Urinary bladder (tissue), 4 donors: Measurements from ENCODE around the gene EIF3K. TPM values are rescaled to one million over a fixed set of nuclear protein-coding genes. Genes with fewer than 3 reads are reported as not detected.
"Not testable (repeated sequence)": the region's sequence is repeated elsewhere in the genome, so short reads cannot be mapped to it uniquely, and the experiment has no call there.

Experiments
- DNase-seq: peaks from one replicate; pipeline ENCODE4 v3.0.0-alpha.2; 2015; ENCODE audit errors: extremely low spot score
- H3K27ac ChIP-seq: one replicate; pipeline ENCODE4 v1.5.1; 2013; ENCODE audit warnings: low read depth, mild to moderate bottlenecking, moderate library complexity
- H3K36me3 ChIP-seq: one replicate; pipeline ENCODE4 v1.6.1; 2013; ENCODE audit warnings: mild to moderate bottlenecking, moderate library complexity; ENCODE audit not compliant: insufficient read depth
- H3K4me1 ChIP-seq: one replicate; pipeline ENCODE4 v1.6.1; 2013; ENCODE audit warnings: mild to moderate bottlenecking, moderate library complexity; ENCODE audit not compliant: insufficient read depth
- H3K4me3 ChIP-seq: one replicate; pipeline ENCODE4 v1.5.1; 2013; ENCODE audit warnings: low read depth, low read length
- WGBS: extraction: QIAGEN DNeasy Blood & Tissue Kit; methylation state at CpG from one replicate; pipeline ENCODE4 v1.1.7; 2013; 5-methylcytosine and 5-hydroxymethylcytosine counted together
- polyA plus RNA-seq: library from polyadenylated mRNA; stranded (reverse); fragments of 200-250 nt; gene quantifications from one replicate; pipeline ENCODE4 v1.2.3, GENCODE V29; 2013
- total RNA-seq: library from RNA; depleted of rRNA; stranded (reverse); fragments of >200 nt; gene quantifications from one replicate; pipeline ENCODE4 v1.2.3, GENCODE V29; 2014
- donor health status: healthy with polysubstance abuse.
- donor health status: healthy.

The EIF3K gene
- total and polyA plus RNA-seq, 2 donors = 92.4 to 373 TPM

DNA sequence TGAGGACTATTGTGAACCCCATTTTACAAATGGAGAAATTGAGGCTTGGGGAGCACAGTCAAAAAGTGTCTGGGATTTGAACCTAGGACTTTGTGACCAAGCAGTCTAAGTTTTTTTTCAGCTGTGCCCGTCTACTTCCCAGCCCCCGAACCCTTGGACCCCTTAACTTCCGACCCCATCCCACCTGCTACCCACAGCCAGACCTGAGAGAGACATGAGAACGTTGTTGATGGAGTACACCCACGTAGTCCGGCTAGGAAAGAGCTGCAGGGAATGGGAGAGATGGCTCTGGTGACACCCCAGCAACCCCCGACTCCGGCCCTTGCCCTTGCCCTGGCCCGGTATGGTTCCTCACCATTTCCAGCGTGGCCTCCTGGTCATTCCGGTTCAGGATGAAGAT lies 19.3 kb upstream of the EIF3K start:
- 88% methylated on average over 11 of the region's 11 CpGs for WGBS
- DNase-seq = no peak
- Histone ChIP-seq H3K27ac (no peak overlapping the region), H3K36me3 (no peaks in the 10 kb centered on the region), H3K4me1 (no peaks in the 10 kb centered on the region), H3K4me3 (no peak overlapping the region)

DNA sequence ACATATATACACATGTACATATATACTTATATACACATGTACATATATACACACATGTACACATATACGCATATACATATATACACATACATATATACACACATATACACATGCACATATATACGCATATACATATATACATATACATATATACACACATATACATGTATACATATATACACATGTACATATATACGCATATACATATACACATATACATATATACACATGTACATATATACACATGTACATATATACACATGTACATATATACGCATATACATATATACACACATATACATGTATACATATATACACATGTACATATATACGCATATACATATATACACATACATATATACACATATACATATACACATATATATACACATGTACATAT lies 16.1 kb upstream of the EIF3K start:
- H3K36me3 ChIP-seq, H3K27ac ChIP-seq, H3K4me1 ChIP-seq, H3K4me3 ChIP-seq, DNase-seq: not testable (repeated sequence)
- WGBS = 97% methylated on average over 5 of the region's 5 CpGs

DNA sequence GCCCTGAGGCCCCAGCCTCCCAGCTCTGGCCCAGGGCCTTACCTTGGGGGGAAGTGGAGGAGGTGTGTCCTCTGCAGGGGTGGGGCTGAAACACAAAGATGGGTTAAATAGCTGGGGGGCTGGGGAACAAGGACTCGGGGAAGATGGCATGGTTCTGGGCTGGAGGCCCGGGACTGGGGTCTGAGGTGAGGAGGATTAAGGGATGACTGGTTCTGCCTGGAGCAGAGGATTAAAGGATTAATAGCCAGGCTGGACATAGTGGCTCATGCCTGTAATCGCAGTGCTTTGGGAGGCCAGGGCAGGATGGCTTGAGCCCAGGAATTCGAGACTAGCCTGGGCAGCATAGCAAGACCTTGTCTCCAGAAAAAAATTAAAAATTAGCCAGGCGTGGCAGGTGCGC lies 12.9 kb upstream of the EIF3K start:
- H3K4me1 ChIP-seq = no peaks in the 10 kb centered on the region
- H3K27ac ChIP-seq = no peak overlapping the region
- DNase-seq = no peak
- no peak overlapping the region for H3K4me3 ChIP-seq
- WGBS = 56% methylated on average over 6 of the region's 6 CpGs
- H3K36me3 ChIP-seq = no peaks in the 10 kb centered on the region

DNA sequence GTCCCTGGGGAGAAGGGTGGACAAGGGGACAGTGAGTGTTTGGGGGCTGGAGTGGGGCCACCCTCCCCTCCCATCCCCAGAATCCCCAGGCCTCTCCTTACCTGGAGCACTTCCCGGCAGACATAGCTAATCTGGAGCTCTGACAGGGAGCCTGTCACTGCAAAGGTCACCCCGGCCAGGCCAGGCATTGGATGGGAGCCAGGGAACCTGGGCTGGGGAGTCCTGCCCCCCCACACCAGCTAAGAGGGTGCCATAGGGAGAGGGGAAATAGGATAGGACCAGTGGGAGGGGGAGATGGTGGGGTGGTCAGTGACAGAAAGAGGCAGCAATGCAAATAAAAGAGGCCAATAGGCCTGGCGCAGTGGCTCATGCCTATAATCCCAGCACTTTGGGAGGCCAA lies 4.7 kb upstream of the EIF3K start:
- no peak for DNase-seq
- Histone ChIP-seq H3K36me3 (no peaks in the 10 kb centered on the region), H3K27ac (no peak overlapping the region), H3K4me1 (no peaks in the 10 kb centered on the region), H3K4me3 (no peak overlapping the region)
- WGBS = 76% methylated on average over 3 of the region's 3 CpGs

DNA sequence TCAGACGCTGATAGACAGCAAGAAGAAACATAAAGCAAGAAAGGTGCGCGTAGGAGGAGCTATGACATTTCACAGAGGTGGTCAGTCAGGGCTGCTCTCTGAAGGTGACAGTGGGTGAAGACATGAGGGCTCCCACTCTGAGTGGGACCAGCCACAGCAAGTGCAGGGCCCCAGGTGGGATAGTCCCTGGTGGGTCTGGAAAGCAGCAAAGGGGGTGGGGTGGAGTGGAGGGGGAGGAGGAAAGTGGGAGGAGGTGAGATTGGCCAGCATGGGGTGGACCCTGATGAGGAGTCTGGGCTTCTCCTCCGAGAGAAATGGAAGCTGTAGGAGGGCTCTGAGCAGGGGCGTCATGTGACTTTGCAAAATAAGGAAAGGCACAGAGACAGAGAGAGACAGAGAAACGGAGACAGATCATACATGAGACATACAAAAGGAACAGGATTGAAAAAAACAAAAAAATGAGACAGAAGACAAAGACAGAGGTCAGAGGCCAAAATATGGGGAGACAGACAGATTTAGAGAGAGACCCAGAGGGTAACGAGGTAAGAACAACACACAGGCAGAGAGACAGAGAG lies 3.9 kb upstream of the EIF3K start:
- Histone ChIP-seq H3K4me1 (no peaks in the 10 kb centered on the region), H3K36me3 (no peaks in the 10 kb centered on the region), H3K27ac (no peak overlapping the region), H3K4me3 (no peak overlapping the region)
- 69% methylated on average over 7 of the region's 7 CpGs for WGBS
- no peak for DNase-seq

DNA sequence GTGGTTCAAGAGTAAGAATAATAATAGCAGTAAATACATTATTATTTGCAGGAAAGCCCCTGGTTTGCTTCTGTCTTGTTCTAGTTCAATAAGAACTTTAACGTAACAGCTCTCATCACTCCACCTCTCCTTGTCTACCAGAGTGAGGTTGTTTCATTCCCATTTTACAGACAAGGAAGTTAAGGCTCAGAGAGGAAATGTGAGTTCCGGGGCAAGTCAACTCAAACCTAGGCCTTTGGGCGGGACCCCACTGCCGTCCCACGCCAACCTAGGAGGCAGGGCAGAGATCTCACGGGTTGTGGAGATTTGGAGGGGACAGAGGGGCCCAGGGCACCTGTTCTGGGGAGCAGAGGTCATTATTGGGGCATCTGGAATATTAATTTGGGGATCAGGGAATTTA lies 2.7 kb upstream of the EIF3K start:
- H3K27ac ChIP-seq = no peak overlapping the region
- no peak overlapping the region for H3K4me3 ChIP-seq
- H3K36me3 ChIP-seq = no peaks in the 10 kb centered on the region
- H3K4me1 ChIP-seq = no peaks in the 10 kb centered on the region
- DNase-seq = no peak
- 89% methylated on average over 6 of the region's 6 CpGs for WGBS

DNA sequence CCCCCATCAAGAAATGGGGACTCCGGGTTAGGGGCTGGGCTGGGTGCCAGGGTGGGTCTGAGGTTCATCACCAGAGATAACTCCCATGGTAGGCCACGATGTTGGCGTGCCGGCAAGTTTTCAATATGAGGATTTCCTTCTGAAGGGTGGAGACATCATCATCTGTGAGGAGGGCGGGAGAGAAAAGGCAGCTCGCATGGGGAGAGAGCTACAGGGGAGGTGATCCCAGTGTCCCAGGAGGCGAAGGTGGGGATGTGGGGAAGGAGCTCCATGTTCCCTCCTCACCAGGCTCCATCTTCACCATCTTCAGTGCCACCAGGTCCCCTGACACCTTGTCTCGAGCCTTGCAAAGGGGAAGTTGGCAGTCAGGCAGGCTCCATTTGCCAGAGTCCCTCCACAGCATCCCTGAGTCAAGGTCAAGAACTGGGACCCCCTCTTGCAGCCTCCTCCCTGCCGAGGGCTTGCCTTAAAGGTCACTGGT lies 1.7 kb upstream of the EIF3K start:
- DNase-seq = no peak
- Histone ChIP-seq H3K4me1 (no peaks in the 10 kb centered on the region), H3K36me3 (peaks cover 2% of the 10 kb centered on the region), H3K4me3 (no peak overlapping the region), H3K27ac (no peak overlapping the region)
- WGBS = 76% methylated on average over 9 of the region's 9 CpGs

DNA sequence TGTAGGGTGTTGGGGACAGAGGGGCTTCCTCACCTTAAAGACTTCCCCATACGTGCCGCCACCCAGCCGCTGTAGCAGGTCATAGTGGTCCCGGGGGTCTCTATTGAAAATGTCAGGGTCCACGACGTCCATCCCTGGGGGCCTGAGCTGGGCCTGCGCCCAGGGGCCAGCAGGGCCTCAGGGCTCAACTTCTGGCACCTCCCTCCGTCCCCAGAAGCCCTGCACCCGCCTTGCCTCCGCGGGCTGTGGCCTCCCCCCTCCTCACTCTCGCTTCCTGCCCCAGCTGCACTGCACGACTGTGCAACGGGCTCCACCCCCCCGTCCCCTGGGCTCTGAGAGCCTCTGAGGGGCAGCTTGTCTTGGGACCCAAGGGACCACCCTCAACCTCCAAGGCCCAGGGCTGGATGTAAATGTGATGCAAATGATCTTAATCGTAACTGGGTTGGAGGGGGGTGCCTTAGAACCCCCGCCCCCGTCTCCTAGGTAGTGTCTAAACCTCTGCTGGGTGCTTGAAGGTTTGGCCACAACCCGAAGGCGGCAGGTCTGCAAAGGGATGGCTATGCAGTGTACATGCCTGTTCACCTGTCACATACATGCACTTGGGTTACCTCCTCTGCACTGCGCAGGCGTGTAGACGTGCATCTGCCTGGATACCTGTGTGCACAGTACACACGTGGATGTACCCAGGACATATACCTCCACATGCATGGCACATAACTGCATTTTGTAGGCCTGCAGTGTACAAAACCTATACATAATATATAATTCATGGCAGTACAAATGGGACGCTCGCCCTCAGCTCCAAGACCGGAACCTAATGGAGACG lies 1.0 kb upstream of the EIF3K start, which contains the start of gene MAP4K1:
Gene MAP4K1 (minus strand): TSS at position 190 of the 826 bp plus-strand sequence. CDS start 58 bp downstream, at position 132.
- Histone ChIP-seq H3K4me3 (peak within 1 kb of the TSS; percentile 75), H3K4me1 (no peaks in the 10 kb centered on the region), H3K36me3 (peaks cover 2% of the 10 kb centered on the region), H3K27ac (no peak within 1 kb of the TSS)
- WGBS = 25% methylated on average over 28 of the region's 28 CpGs
- no peak for DNase-seq

DNA sequence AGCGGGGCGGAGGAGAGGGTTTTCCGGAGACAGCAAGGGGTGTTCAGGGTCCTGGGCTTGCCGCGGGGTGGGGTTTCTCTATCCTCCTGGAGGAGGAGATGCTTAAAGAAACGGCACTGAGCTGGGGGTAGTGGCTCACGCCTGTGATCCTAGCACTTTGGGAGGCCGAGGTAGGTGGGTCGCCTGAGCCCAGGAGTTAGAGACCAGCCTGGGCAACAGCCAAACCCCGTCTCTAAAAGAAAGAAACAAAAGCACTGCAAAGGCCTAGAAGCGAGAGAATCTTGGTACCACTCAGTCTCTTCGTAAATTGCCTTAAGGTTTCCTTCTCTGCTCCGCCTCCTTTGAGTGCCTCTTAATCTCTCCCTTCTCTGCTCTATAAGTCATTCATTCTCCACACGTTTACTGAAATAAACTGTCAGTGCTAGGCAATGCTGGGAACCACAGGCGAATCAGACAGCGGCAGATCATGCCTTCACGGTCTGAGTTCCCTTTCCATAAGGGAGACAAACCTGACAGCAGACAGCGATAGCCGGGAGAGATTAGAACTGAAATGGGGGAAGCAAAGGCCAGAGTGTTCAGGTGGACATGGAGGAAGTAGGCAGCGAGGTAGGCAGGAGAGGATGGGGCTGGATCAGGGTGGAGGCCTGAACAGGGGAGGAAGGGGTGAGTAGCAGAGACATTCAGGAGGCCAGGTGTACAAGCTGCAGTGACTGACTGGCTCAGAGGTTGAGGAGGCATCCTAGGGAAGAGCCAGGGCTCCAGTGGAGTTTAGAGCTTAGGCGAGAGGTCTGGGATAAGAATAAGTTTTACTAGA lies 580 bp downstream of the EIF3K start:
- peaks cover 2% of the 10 kb centered on the region for H3K36me3 ChIP-seq
- no peaks in the 10 kb centered on the region for H3K4me1 ChIP-seq
- peak overlapping the region; percentile 75 for H3K4me3 ChIP-seq
- WGBS = 16% methylated on average over 21 of the region's 21 CpGs
- peak overlapping the region; percentile 55 for H3K27ac ChIP-seq
- no peak for DNase-seq

DNA sequence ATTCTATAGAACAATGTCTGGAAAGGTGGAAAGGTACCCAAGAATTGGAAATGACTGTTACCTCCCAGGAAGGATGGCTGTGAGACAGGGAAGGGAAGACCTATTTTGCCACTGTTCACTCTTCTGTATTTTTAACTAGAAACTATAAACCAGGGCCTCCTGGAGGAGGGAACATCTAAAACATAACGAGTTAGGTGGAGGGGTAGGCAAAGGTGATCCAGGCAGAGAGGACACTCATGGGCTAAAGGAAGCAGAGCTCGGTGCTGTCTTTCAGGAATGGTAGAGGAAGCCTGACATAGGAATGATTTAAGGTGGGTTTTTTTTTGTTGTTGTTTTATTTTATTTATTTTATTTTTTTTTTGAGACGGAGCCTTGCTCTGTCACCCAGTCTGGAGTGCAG lies 5.8 kb downstream of the EIF3K start:
- peaks cover 11% of the 10 kb centered on the region for H3K36me3 ChIP-seq
- no peak overlapping the region for H3K27ac ChIP-seq
- H3K4me3 ChIP-seq = no peak overlapping the region
- 84% methylated on average over 3 of the region's 3 CpGs for WGBS
- DNase-seq = no peak
- H3K4me1 ChIP-seq = no peaks in the 10 kb centered on the region

DNA sequence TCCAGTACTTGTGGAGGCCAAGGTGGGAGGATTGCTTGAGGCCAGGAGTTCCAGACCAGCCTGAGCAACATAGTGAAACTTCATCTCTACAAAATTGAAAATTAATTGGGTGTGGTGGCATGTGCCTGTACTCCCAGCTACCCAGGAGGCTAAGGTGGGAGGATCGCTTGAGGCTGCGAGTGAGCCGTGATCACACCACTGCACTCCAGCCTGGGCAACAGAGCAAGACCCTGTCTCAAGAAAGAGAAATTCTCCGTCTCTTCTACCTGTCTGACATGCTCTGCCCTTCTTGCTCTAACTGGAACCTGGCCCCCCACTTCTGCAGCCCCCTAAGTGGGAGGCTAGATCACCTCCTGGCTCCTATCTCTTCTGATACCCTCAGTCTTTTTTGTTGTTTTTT lies 7.4 kb downstream of the EIF3K start:
- Histone ChIP-seq H3K4me3 (no peak overlapping the region), H3K4me1 (no peaks in the 10 kb centered on the region), H3K27ac (no peak overlapping the region), H3K36me3 (peaks cover 13% of the 10 kb centered on the region)
- no peak for DNase-seq
- WGBS = 97% methylated on average over 4 of the region's 4 CpGs

DNA sequence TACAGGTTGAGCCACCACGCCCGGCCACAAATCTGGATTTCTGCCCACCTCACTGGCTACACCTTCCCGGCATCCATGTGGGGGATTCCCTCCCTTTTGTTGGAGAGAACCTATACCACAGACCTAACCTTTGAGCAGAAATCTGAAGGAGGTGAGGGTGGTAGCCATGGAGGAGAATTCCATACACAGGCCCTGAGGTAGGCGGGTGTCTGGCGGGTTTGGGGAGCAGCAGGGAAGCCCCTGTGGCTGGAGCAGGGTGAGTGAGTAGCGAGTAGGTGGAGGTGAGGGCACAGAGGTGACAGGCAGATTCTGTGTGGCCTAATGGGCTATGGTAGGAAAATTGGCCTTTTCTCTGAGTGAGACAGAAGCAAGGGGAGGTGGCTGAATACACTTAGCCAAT lies 10.6 kb downstream of the EIF3K start:
- Histone ChIP-seq H3K4me3 (no peak overlapping the region), H3K27ac (no peak overlapping the region), H3K4me1 (no peaks in the 10 kb centered on the region), H3K36me3 (peaks cover 10% of the 10 kb centered on the region)
- DNase-seq = no peak
- 94% methylated on average over 6 of the region's 6 CpGs for WGBS

DNA sequence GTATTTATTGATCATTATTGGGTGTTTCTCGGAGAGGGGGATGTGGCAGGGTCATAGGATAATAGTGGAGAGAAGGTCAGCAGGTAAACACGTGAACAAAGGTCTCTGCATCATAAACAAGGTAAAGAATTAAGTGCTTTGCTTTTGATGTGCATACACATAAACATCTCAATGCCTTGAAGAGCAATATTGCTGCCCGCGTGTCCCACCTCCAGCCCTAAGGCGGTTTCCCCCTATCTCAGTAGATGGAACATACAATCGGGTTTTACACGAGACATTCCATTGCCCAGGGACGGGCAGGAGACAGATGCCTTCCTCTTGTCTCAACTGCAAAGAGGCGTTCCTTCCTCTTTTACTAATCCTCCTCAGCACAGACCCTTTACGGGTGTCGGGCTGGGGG lies 12.3 kb downstream of the EIF3K start:
- H3K36me3 ChIP-seq, H3K4me1 ChIP-seq, H3K27ac ChIP-seq, DNase-seq, H3K4me3 ChIP-seq: not testable (repeated sequence)
- 57% methylated on average over 11 of the region's 11 CpGs for WGBS
